Peyer's patch (tissue), 4 donors: Measurements from ENCODE around the gene KLHL40. TPM values are rescaled to one million over a fixed set of nuclear protein-coding genes. Genes with fewer than 3 reads are reported as not detected.

ENCODE experiments used
- DNase-seq, 3 donors: peaks; one replicate each; pipeline ENCODE4 v3.0.0-alpha.2; 2017 to 2019
- H3K27ac ChIP-seq, 4 donors: fragments of 200-600 bp; sonication (generic); one replicate each; pipeline ENCODE4 v1.5.1; 2016 to 2019
- H3K27me3 ChIP-seq, 2 donors: fragments of 200-600 bp; sonication (generic); one replicate each; pipeline ENCODE4 v1.5.1; 2019
- H3K36me3 ChIP-seq, 3 donors: fragments of 200-600 bp; sonication (generic); one replicate each; pipeline ENCODE4 v1.5.1; 2016 to 2019
- H3K4me1 ChIP-seq, 4 donors: fragments of 200-600 bp; sonication (generic); one replicate each; pipeline ENCODE4 v1.5.1; 2016 to 2019
- H3K4me3 ChIP-seq, 4 donors: fragments of 200-600 bp; sonication (generic); 1 replicate in 3 of 4; 2 replicates in 1 of 4; pipeline ENCODE4 v1.5.1; 2016 to 2019; ENCODE audit warnings: mild to moderate bottlenecking in 1 of 4
- H3K9me3 ChIP-seq, 4 donors: fragments of 200-600 bp; sonication (generic); one replicate each; pipeline ENCODE4 v1.5.1; 2016 to 2019; ENCODE audit warnings: mild to moderate bottlenecking in 1 of 4
- POLR2A ChIP-seq, 2 donors: fragments of 450-650 bp; IDR thresholded peaks; one replicate each; pipeline ENCODE4 v1.5.1; 2017; ENCODE audit warnings: antibody characterized with exemption in 2 of 2, mild to moderate bottlenecking in 2 of 2, moderate library complexity in 2 of 2
- total RNA-seq, 4 donors: library from RNA; depleted of rRNA; stranded (reverse); fragments of >200 nt; gene quantifications; one replicate each; pipeline ENCODE4 v1.1.0, GENCODE V29; 2016
- TF ChIP-seq, protein P1 (sequence below), 6 experiments: fragments of 450-650 bp in 4 of 6; fragments of 200-600 bp in 2 of 6; sonication (generic) in 1 of 6; IDR thresholded peaks; one replicate each; pipeline ENCODE4 v1.5.1; 2017 to 2019; ENCODE audit warnings: antibody characterized with exemption in 6 of 6, mild to moderate bottlenecking in 3 of 6, moderate library complexity in 1 of 6

KLHL40 gene
- total RNA-seq, 4 donors from 2014 or later: not detected

DNA sequence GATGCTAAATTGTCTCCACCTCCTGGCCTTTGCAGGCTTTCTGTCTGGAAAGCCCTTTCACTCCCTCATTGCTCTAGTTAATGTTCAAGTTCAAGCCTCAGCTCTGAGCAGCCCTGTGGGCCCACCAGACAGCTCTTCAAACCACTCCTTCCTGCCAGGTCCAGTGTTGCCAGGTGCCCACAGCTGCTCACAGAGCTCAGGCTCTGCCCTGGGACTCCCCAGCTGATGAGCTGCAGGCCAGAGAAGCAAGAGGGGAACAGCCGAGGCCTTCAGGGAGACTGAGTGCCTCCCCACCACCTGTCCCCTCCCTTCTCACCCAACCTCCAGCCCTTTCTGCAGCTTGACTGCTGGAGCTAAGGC, 33.1 kb upstream of the KLHL40 start:
- peaks cover 0 to 14% (median 0%) of the 10 kb centered on the region in 3 donors for H3K36me3 ChIP-seq
- H3K27me3 ChIP-seq: no peaks in the 10 kb centered on the region
- no peaks in the 10 kb centered on the region for H3K9me3 ChIP-seq
- no peak for DNase-seq
- H3K4me3 ChIP-seq: peak overlapping the region in 3 of 4 donors; percentile 6 to 84 (median 82)
- peak overlapping the region in 3 of 4 donors; percentile 77 to 90 (median 84) for H3K27ac ChIP-seq
- TF ChIP-seq, protein P1, sequence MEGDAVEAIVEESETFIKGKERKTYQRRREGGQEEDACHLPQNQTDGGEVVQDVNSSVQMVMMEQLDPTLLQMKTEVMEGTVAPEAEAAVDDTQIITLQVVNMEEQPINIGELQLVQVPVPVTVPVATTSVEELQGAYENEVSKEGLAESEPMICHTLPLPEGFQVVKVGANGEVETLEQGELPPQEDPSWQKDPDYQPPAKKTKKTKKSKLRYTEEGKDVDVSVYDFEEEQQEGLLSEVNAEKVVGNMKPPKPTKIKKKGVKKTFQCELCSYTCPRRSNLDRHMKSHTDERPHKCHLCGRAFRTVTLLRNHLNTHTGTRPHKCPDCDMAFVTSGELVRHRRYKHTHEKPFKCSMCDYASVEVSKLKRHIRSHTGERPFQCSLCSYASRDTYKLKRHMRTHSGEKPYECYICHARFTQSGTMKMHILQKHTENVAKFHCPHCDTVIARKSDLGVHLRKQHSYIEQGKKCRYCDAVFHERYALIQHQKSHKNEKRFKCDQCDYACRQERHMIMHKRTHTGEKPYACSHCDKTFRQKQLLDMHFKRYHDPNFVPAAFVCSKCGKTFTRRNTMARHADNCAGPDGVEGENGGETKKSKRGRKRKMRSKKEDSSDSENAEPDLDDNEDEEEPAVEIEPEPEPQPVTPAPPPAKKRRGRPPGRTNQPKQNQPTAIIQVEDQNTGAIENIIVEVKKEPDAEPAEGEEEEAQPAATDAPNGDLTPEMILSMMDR (IDR thresholded peaks at IDR 0.05): no peak
- no peak for TF ChIP-seq POLR2A (IDR thresholded peaks at IDR 0.05)
- peaks cover 5 to 43% (median 15%) of the 10 kb centered on the region in 4 donors for H3K4me1 ChIP-seq

DNA sequence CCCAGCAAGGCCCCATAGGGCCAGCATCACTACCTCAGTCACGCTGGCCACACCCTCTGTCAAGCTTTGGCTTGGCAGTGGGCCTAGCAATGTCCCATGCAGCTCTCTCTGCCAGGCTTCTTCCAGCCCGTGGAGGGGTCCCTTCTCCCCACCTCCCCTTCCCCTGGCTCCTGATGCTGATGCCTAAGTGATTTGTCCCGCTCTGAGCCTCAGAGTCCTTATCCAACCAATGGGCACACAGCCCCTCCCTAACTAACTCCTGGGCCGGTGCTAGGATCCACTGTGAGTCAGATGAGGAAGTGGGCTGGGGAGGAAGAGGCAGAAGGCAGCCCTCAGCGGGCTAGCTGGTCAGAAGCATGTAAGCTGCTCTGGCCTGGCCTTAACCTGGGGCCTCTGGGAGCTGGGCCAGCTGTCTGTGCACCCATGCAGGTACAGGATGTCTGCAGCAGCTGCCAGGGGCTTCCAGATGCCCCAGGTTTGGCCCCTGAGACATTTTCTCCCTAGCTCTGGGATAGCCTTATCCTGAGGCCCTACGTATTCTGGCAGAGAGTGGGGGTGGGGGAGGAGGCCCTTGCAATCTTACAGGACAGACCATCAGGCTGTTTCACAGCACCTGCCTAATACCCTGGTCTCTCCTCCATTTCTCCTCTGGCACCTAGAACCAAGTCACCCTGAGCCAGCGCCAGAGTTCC, 32.6 kb upstream of the KLHL40 start:
- H3K27me3 ChIP-seq: no peaks in the 10 kb centered on the region
- peak; percentile 61 to 86 (median 62) for DNase-seq
- H3K36me3 ChIP-seq: peaks cover 0 to 9% (median 0%) of the 10 kb centered on the region in 3 donors
- peak; percentile 60 to 82 for TF ChIP-seq POLR2A (IDR thresholded peaks at IDR 0.05)
- TF ChIP-seq, protein P1 (IDR thresholded peaks at IDR 0.05): no peak
- H3K9me3 ChIP-seq: no peaks in the 10 kb centered on the region
- H3K27ac ChIP-seq: peak overlapping the region; percentile 42 to 90 (median 80)
- H3K4me1 ChIP-seq: peaks cover 5 to 43% (median 15%) of the 10 kb centered on the region in 4 donors
- H3K4me3 ChIP-seq: peak overlapping the region; percentile 64 to 84 (median 76)

DNA sequence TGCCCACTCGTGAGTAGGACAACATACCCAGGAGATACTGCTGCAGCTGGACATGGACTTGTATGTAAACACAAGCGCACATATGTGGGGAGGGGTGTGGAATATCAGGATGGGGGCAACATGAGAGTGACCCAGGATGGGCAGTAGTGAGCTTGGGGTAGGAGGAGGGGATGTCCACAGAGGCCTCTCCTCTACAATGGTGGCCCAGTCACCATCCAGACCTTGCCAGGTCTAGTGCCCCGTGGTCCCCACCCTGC, 32.1 kb upstream of the KLHL40 start:
- Histone ChIP-seq H3K27ac (peak overlapping the region; percentile 42 to 90 (median 80)), H3K9me3 (no peaks in the 10 kb centered on the region), H3K36me3 (peaks cover 0 to 4% (median 0%) of the 10 kb centered on the region in 3 donors), H3K4me1 (peaks cover 5 to 43% (median 15%) of the 10 kb centered on the region in 4 donors), H3K4me3 (peak overlapping the region; percentile 64 to 84 (median 76)), H3K27me3 (no peaks in the 10 kb centered on the region)
- no peak for DNase-seq
- TF ChIP-seq, protein P1 (IDR thresholded peaks at IDR 0.05): no peak
- TF ChIP-seq POLR2A (IDR thresholded peaks at IDR 0.05): no peak

DNA sequence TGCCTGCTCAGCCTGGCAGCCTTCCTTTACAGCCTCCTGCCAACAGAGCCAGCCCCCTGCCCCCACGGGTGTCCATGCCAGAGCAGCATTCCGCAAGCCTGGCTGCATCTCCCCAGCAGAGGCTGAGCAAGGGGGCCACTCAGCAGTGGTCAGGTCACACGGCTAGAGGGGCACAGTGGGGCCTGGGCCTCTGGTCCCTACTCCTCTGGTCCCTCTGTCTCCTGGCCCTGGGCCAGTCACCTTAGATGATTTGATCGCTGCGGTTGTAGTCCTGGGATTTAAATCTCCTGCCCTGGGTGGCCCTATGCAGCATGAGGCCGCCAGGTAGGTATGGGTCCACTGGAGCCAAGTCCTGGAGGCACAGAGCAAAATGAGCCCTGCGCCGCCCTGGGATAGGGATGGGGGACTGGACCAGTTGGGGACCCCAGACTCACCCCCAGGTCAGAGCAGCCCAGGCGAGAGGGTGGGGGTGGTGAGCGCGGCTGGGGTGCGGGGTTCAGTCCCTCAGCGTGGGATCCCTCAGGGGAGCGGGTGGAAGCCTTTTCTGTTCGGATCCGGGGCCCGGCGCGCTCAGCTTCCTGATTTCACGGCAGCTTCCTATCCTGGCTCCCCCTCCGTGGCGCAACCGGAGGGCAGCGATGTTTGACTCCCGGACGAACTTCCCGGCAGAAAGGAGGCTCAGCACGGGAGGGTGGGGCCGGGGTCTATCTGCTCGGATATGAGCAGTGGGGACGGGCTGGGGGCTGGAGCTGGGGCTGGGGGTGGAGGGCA, 31.6 kb upstream of the KLHL40 start, which contains the start of gene ZBTB47:
Gene ZBTB47, plus strand, starts transcription at position 138 of the 771 bp plus-strand sequence. CDS start 4,659 bp downstream, outside the sequence.
- Histone ChIP-seq H3K27me3 (no peaks in the 10 kb centered on the region), H3K9me3 (no peaks in the 10 kb centered on the region), H3K4me1 (peaks cover 5 to 43% (median 15%) of the 10 kb centered on the region in 4 donors), H3K27ac (peak within 1 kb of the TSS; percentile 72 to 90 (median 80)), H3K36me3 (no peaks in the 10 kb centered on the region), H3K4me3 (peak within 1 kb of the TSS; percentile 64 to 84 (median 76))
- peak; percentile 44 to 74 (median 61) for DNase-seq
- no peak for TF ChIP-seq POLR2A (IDR thresholded peaks at IDR 0.05)
- TF ChIP-seq, protein P1 (IDR thresholded peaks at IDR 0.05): no peak

DNA sequence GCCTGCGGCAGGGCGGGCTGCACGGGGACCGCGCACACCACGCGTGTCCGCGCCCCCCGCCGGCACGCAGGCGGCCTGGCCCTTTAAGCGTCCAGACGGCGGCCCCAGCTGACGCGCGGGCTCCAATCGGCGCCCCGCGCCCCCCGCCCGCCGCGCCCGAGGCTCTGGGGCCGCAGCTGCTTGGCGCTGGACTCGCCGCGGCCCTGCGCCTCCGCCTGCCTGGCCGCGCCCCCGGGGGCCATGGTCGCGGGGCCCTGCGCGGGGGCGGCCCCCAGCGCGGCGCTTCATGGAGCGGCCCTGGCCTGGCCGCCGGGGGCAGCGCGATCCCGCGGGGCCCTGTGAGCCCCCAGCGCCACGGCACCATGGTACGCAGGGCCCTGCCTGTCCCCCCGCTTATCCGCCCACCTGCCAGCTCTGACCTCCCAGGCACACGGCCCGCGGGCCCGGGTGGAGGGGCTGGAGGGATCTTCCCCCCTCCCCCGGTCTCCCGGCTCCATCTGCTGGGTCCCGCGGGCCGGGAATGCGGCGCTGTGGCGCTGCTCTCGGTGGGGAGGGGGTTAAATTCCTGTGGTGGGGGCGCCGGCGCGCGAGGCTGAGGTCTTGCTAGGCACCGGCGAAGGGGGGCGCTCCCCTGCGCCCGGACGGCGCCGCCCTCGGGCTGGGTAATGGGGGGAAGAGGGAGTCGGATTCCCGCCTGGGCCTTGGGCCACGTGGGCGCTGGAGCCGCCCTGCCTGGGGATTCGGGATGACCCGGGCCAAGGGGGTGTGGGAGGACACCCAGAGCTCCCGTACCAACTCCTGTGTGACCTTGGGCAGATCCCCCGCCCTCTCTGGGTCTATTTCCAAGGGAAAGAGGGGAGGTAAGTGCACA, 30.8 kb upstream of the KLHL40 start:
- Histone ChIP-seq H3K27ac (peak overlapping the region; percentile 72 to 90 (median 80)), H3K4me3 (peak overlapping the region; percentile 64 to 84 (median 76)), H3K4me1 (peaks cover 5 to 43% (median 15%) of the 10 kb centered on the region in 4 donors), H3K36me3 (no peaks in the 10 kb centered on the region), H3K9me3 (no peaks in the 10 kb centered on the region), H3K27me3 (no peaks in the 10 kb centered on the region)
- DNase-seq: peak in 1 of 3 donors; percentile 57
- no peak for TF ChIP-seq POLR2A (IDR thresholded peaks at IDR 0.05)
